GM12874 (cell line): ENCODE results near the gene GPR162.

Experiments used
- TF ChIP-seq, protein P1 (sequence below): IDR thresholded peaks from 2 replicates; pipeline ENCODE4 v1.5.1; 2011; ENCODE audit warnings: low read depth, mild to moderate bottlenecking, control low read depth, low read length, moderate library complexity; ENCODE audit not compliant: insufficient read depth

Gene GPR162

DNA sequence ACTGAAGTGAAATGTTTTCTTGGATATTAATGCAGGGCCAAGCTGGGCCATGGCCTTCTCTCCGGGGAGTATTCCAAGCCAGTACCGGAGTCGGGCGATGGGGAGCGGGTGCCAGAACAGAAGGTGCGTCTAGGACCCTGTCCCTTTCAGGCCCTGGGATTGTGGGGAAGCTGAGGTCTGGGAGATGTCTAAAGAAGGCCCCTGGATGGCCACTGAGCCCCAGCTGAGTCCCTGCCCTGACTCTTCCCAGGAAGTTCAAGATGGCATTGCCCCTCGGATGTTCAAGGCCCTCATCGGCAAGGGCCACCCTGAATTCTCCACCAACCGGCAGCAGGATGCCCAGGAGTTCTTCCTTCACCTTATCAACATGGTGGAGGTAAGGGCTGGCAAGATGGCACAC lies 38.5 kb downstream of the GPR162 start:
- TF ChIP-seq, protein P1, sequence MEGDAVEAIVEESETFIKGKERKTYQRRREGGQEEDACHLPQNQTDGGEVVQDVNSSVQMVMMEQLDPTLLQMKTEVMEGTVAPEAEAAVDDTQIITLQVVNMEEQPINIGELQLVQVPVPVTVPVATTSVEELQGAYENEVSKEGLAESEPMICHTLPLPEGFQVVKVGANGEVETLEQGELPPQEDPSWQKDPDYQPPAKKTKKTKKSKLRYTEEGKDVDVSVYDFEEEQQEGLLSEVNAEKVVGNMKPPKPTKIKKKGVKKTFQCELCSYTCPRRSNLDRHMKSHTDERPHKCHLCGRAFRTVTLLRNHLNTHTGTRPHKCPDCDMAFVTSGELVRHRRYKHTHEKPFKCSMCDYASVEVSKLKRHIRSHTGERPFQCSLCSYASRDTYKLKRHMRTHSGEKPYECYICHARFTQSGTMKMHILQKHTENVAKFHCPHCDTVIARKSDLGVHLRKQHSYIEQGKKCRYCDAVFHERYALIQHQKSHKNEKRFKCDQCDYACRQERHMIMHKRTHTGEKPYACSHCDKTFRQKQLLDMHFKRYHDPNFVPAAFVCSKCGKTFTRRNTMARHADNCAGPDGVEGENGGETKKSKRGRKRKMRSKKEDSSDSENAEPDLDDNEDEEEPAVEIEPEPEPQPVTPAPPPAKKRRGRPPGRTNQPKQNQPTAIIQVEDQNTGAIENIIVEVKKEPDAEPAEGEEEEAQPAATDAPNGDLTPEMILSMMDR = no peak

DNA sequence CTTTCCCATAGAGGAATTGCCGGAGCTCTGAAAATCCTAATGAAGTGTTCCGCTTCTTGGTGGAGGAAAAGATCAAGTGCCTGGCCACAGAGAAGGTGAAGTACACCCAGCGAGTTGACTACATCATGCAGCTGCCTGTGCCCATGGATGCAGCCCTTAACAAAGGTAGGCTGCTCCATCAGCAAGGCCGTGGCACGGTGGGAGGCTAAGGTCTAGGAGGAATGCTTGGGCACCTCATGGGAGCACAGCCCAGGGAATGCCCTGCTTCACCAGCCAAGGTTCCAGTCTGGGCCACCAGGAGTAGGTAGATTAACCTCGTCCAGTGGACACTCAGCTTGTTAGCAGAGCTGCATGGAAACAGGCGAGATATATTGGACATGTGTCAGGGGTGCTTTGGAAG lies 39.3 kb downstream of the GPR162 start:
- TF ChIP-seq, protein P1 = no peak

DNA sequence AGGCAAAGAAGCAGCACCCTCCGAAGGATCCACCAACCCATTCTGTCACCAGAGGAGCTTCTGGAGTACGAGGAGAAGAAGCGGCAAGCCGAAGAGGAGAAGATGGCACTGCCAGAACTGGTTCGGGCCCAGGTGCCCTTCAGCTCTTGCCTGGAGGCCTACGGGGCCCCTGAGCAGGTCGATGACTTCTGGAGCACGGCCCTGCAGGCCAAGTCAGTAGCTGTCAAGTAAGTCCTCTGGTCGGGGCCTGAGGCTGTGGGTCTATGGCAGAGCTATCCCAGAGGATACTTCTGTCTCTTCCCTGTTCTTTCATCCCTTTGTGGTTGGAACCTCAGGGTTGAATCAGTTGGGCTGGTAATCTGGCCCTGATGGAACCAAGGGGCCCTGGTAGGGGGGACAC lies 39.8 kb downstream of the GPR162 start:
- TF ChIP-seq, protein P1 = no peak

DNA sequence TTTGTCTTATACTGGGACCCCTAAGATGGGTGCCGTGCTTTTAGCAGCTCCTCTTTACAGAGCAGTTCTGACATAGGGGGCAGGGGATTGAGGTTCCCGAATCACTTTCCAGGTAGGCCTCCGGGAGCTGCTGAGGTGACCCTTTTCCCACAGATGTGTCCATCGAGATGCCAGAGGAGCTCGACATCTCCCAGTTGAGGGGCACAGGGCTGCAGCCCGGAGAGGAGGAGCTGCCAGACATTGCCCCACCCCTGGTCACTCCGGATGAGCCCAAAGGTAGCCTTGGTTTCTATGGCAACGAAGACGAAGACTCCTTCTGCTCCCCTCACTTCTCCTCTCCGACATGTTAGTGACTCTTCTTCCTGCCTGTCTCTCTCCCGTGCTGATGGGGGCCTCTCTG lies 41.4 kb downstream of the GPR162 start:
- TF ChIP-seq, protein P1 = no peak

DNA sequence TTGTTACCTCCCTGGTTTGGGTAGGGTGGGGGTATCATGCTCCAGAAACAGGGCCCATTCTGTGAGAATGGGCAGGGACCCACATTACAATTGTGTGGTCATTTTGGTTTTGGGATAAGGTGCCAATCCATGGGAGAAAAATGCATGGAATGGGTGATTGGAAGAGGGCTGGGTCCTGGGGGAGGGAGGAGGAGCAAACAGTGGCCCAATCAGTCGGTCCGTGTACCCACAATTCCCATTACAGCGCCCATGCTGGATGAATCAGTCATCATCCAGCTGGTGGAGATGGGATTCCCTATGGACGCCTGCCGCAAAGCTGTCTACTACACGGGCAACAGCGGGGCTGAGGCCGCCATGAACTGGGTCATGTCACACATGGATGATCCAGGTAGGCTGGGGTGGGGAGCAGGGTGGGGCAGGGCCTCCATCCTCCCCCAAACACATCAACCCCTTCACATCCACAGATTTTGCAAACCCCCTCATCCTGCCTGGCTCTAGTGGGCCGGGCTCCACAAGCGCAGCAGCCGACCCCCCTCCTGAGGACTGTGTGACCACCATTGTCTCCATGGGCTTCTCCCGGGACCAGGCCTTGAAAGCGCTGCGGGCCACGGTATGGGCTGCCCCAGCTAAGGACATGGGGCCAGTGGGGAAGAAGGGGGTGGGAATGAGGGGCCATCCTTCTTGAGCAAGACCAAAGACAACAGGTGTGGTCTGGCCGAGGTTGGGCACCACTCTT lies 42.1 kb downstream of the GPR162 start:
- TF ChIP-seq, protein P1 = no peak

DNA sequence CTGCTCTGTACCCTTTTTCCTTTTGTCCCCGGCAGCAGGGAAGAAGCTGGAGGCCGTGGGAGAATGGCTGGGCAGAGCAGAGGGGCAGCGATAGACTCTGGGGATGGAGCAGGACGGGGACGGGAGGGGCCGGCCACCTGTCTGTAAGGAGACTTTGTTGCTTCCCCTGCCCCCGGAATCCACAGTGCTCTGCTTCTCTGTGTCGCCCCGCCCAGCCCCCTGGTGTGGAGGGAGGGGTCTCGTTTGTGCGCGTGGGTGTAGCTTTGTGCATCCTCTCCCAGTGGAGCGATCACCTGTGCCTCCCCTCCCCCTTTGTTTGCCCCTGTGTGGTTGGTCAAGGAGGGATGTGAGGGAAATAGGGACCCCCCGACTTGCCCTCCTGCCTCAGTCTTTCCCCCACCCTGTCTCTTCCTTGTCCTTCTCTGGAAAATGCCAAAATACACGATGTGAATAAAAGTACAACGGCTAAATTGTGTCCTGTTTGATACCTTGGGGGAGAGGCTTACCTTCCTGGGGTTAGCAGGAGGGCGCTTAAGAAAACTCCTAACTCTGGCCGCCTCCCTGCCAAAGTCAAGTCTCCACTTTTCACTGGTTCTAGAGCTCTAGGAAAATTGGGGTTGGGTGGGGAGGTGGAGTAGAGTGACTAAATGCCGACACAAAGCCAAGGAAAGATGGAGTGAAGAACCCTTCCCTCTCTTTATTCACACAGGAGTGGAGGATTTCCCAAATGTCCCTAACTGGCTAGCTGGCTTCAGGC lies 44.7 kb downstream of the GPR162 start:
- TF ChIP-seq, protein P1 = no peak

DNA sequence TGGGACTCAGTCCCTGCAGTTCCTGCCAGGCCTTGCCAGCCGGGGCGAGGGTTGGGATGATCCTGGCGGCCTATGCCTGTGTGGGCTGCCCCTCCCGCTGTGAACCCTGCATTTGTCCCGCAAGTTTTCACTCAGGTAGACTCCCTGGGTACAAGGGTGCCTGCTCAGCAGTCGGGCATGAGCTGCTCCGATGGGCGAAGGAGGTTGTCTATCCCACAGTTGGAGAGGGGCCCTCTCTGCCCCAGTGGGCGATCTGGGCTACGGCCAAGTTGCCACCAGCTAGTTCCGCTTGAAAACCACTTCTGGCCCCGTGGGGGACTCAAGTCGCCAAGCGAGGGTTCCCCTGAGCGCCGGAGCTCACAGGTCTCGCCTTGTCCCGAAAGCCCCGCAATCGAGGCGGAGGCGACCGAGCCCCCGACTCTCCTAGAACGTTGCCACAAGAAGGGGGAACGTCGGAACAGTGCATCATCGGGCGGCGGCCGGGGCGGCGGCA lies 45.3 kb downstream of the GPR162 start:
- TF ChIP-seq, protein P1 = no peak
